Measurements from ENCODE around the gene WFIKKN2.

Gene WFIKKN2

GRCh38 chr17:50807009-50807408, 28.4 kb upstream of the WFIKKN2 start:
- no peak overlapping the region for H2AK5ac ChIP-seq (ENCODE audit: low read length)
- H3K9ac ChIP-seq (ENCODE audit: low read length), result no peak overlapping the region
- H2BK120ac ChIP-seq (ENCODE audit: insufficient read depth, low read length, poor library complexity), result no peak overlapping the region
- no peak overlapping the region for H4K12ac ChIP-seq (ENCODE audit: low read depth, low read length)
- no peak overlapping the region for H2BK5ac ChIP-seq (ENCODE audit: low read depth, low read length, poor library complexity)
- no peak for DNase-seq
- no peak overlapping the region for H4K91ac ChIP-seq (ENCODE audit: low read depth, low read length)
- no peak overlapping the region for H3K18ac ChIP-seq (ENCODE audit: low read length)
- H3K9me3 ChIP-seq (ENCODE audit: insufficient read depth, low read depth, low read length), result no peaks in the 10 kb centered on the region
- H3K79me1 ChIP-seq (ENCODE audit: low read length), result no peaks in the 10 kb centered on the region
- H3K36me3 ChIP-seq (ENCODE audit: control insufficient read depth in 1 of 2, insufficient read depth in 2 of 2, low read length in 2 of 2), result no peaks in the 10 kb centered on the region
- no peak overlapping the region for H2AFZ ChIP-seq (ENCODE audit: insufficient read depth, low read length, poor library complexity)
- H3K27me3 ChIP-seq (ENCODE audit: insufficient read depth, low read length), result no peaks in the 10 kb centered on the region
- no peak overlapping the region for H3K14ac ChIP-seq (ENCODE audit: low read length)
- no peak overlapping the region for H3K4me3 ChIP-seq (ENCODE audit: low read depth, low read length)
- no peak overlapping the region for H2BK12ac ChIP-seq (ENCODE audit: low read length)
- H4K8ac ChIP-seq (ENCODE audit: low read depth, low read length), result no peak overlapping the region
- H3K4me2 ChIP-seq (ENCODE audit: low read length), result no peak overlapping the region
- peaks cover 0 to 6% of the 10 kb centered on the region in 2 experiments for H3K4me1 ChIP-seq (ENCODE audit: control insufficient read depth in 1 of 2, insufficient read depth in 2 of 2, low read length in 2 of 2)
- no peak overlapping the region for H3K27ac ChIP-seq (ENCODE audit: low read depth, low read length)
- H3K4ac ChIP-seq (ENCODE audit: low read depth, low read length), result no peak overlapping the region
- H3K79me2 ChIP-seq (ENCODE audit: control insufficient read depth, insufficient read depth, low read length, poor library complexity), result no peaks in the 10 kb centered on the region
- no CpG with 5 or more reads among the region's 2 CpGs for WGBS (ENCODE audit: extremely low coverage, insufficient coverage, insufficient read length)
- H3K23ac ChIP-seq (ENCODE audit: low read length), result no peak overlapping the region

GRCh38 chr17:50807675-50808074, 27.7 kb upstream of the WFIKKN2 start:
- Histone ChIP-seq H3K14ac (ENCODE audit: low read length) (no peak overlapping the region), H3K36me3 (ENCODE audit: control insufficient read depth in 1 of 2, insufficient read depth in 2 of 2, low read length in 2 of 2) (no peaks in the 10 kb centered on the region), H3K4me3 (ENCODE audit: low read depth, low read length) (no peak overlapping the region), H3K18ac (ENCODE audit: low read length) (no peak overlapping the region), H4K8ac (ENCODE audit: low read depth, low read length) (no peak overlapping the region), H2BK12ac (ENCODE audit: low read length) (no peak overlapping the region), H3K23ac (ENCODE audit: low read length) (no peak overlapping the region), H3K79me1 (ENCODE audit: low read length) (no peaks in the 10 kb centered on the region), H3K79me2 (ENCODE audit: control insufficient read depth, insufficient read depth, low read length, poor library complexity) (no peaks in the 10 kb centered on the region), H3K27me3 (ENCODE audit: insufficient read depth, low read length) (no peaks in the 10 kb centered on the region), H2AK5ac (ENCODE audit: low read length) (no peak overlapping the region), H2AFZ (ENCODE audit: insufficient read depth, low read length, poor library complexity) (no peak overlapping the region), H4K12ac (ENCODE audit: low read depth, low read length) (no peak overlapping the region), H3K9ac (ENCODE audit: low read length) (no peak overlapping the region), H3K27ac (ENCODE audit: low read depth, low read length) (no peak overlapping the region), H2BK120ac (ENCODE audit: insufficient read depth, low read length, poor library complexity) (no peak overlapping the region), H4K91ac (ENCODE audit: low read depth, low read length) (no peak overlapping the region), H3K4ac (ENCODE audit: low read depth, low read length) (no peak overlapping the region), H3K4me2 (ENCODE audit: low read length) (no peak overlapping the region), H2BK5ac (ENCODE audit: low read depth, low read length, poor library complexity) (no peak overlapping the region), H3K4me1 (ENCODE audit: control insufficient read depth in 1 of 2, insufficient read depth in 2 of 2, low read length in 2 of 2) (peaks cover 0 to 4% of the 10 kb centered on the region in 2 experiments), H3K9me3 (ENCODE audit: insufficient read depth, low read depth, low read length) (no peaks in the 10 kb centered on the region)
- no peak for DNase-seq
- no CpG with 5 or more reads among the region's 5 CpGs for WGBS (ENCODE audit: extremely low coverage, insufficient coverage, insufficient read length)

GRCh38 chr17:50808413-50808812, 27.0 kb upstream of the WFIKKN2 start:
- H4K91ac ChIP-seq (ENCODE audit: low read depth, low read length), result no peak overlapping the region
- no CpG with 5 or more reads among the region's 7 CpGs for WGBS (ENCODE audit: extremely low coverage, insufficient coverage, insufficient read length)
- H2BK12ac ChIP-seq (ENCODE audit: low read length), result no peak overlapping the region
- no peaks in the 10 kb centered on the region for H3K36me3 ChIP-seq (ENCODE audit: control insufficient read depth in 1 of 2, insufficient read depth in 2 of 2, low read length in 2 of 2)
- no peak overlapping the region for H3K23ac ChIP-seq (ENCODE audit: low read length)
- no peak overlapping the region for H3K27ac ChIP-seq (ENCODE audit: low read depth, low read length)
- no peaks in the 10 kb centered on the region for H3K79me1 ChIP-seq (ENCODE audit: low read length)
- H3K9ac ChIP-seq (ENCODE audit: low read length), result no peak overlapping the region
- H3K4me3 ChIP-seq (ENCODE audit: low read depth, low read length), result no peak overlapping the region
- H3K4me2 ChIP-seq (ENCODE audit: low read length), result no peak overlapping the region
- H4K8ac ChIP-seq (ENCODE audit: low read depth, low read length), result no peak overlapping the region
- H2AFZ ChIP-seq (ENCODE audit: insufficient read depth, low read length, poor library complexity), result no peak overlapping the region
- H4K12ac ChIP-seq (ENCODE audit: low read depth, low read length), result no peak overlapping the region
- H2AK5ac ChIP-seq (ENCODE audit: low read length), result no peak overlapping the region
- no peak overlapping the region for H3K14ac ChIP-seq (ENCODE audit: low read length)
- H3K79me2 ChIP-seq (ENCODE audit: control insufficient read depth, insufficient read depth, low read length, poor library complexity), result no peaks in the 10 kb centered on the region
- H2BK5ac ChIP-seq (ENCODE audit: low read depth, low read length, poor library complexity), result no peak overlapping the region
- H2BK120ac ChIP-seq (ENCODE audit: insufficient read depth, low read length, poor library complexity), result no peak overlapping the region
- no peaks in the 10 kb centered on the region for H3K27me3 ChIP-seq (ENCODE audit: insufficient read depth, low read length)
- H3K9me3 ChIP-seq (ENCODE audit: insufficient read depth, low read depth, low read length), result no peaks in the 10 kb centered on the region
- no peak overlapping the region for H3K4ac ChIP-seq (ENCODE audit: low read depth, low read length)
- DNase-seq, result no peak
- no peak overlapping the region for H3K18ac ChIP-seq (ENCODE audit: low read length)
- peaks cover 0 to under 1% of the 10 kb centered on the region in 2 experiments for H3K4me1 ChIP-seq (ENCODE audit: control insufficient read depth in 1 of 2, insufficient read depth in 2 of 2, low read length in 2 of 2)

- no CpG with 5 or more reads among the region's 3 CpGs for WGBS (ENCODE audit: extremely low coverage, insufficient coverage, insufficient read length)
- Histone ChIP-seq H3K79me1 (ENCODE audit: low read length) (no peaks in the 10 kb centered on the region), H2BK120ac (ENCODE audit: insufficient read depth, low read length, poor library complexity) (no peak overlapping the region), H3K4me2 (ENCODE audit: low read length) (no peak overlapping the region), H3K9ac (ENCODE audit: low read length) (no peak overlapping the region), H3K27ac (ENCODE audit: low read depth, low read length) (no peak overlapping the region), H4K8ac (ENCODE audit: low read depth, low read length) (no peak overlapping the region), H3K23ac (ENCODE audit: low read length) (no peak overlapping the region), H2BK5ac (ENCODE audit: low read depth, low read length, poor library complexity) (no peak overlapping the region), H3K9me3 (ENCODE audit: insufficient read depth, low read depth, low read length) (no peaks in the 10 kb centered on the region), H4K91ac (ENCODE audit: low read depth, low read length) (no peak overlapping the region), H3K27me3 (ENCODE audit: insufficient read depth, low read length) (no peaks in the 10 kb centered on the region), H4K12ac (ENCODE audit: low read depth, low read length) (no peak overlapping the region), H3K14ac (ENCODE audit: low read length) (no peak overlapping the region), H3K4me1 (ENCODE audit: control insufficient read depth in 1 of 2, insufficient read depth in 2 of 2, low read length in 2 of 2) (no peaks in the 10 kb centered on the region), H3K79me2 (ENCODE audit: control insufficient read depth, insufficient read depth, low read length, poor library complexity) (no peaks in the 10 kb centered on the region), H3K4ac (ENCODE audit: low read depth, low read length) (no peak overlapping the region), H2AK5ac (ENCODE audit: low read length) (no peak overlapping the region), H3K36me3 (ENCODE audit: control insufficient read depth in 1 of 2, insufficient read depth in 2 of 2, low read length in 2 of 2) (no peaks in the 10 kb centered on the region), H3K4me3 (ENCODE audit: low read depth, low read length) (no peak overlapping the region), H2BK12ac (ENCODE audit: low read length) (no peak overlapping the region), H3K18ac (ENCODE audit: low read length) (no peak overlapping the region), H2AFZ (ENCODE audit: insufficient read depth, low read length, poor library complexity) (no peak overlapping the region)
- no peak for DNase-seq
These were observed 26.5 kb upstream of the WFIKKN2 start for GRCh38 chr17:50808888-50809287.

Measured in trophoblast cell (in vitro differentiated cells and primary cell).